K562 (cell line): ENCODE measurements around the gene CTSO. TPM values are rescaled to one million over a fixed set of nuclear protein-coding genes. Genes with fewer than 3 reads are reported as not detected.

Source experiments
- ATAC-seq: fragments of 200-7000 bp; cut with Tn5 transposase; 3 replicates; pipeline ENCODE4 v1.9.1; 2020; ENCODE audit warnings: moderate library complexity
- BruUV-seq: library from RNA; stranded (reverse); fragments of 400-500 nt; replicated peaks from 2 replicates; lab custom pipeline; 2021; lab: Mats Ljungman, UMichigan
- CTCF ChIA-PET: fragments of 300-600 bp; formaldehyde crosslinking; extraction: SDS; loops from one replicate; lab custom pipeline; 2021; ENCODE audit warnings: low intra/inter-chr PET ratio; lab: Yijun Ruan, JAX
- POLR2A ChIA-PET: fragments of 300-600, 350-650 bp; sonication (Branson Sonifier 250); formaldehyde crosslinking; extraction: SDS; loops from one replicate; lab custom pipeline; 2021; ENCODE audit warnings: antibody characterized with exemption, inconsistent platforms; lab: Yijun Ruan, JAX
- DNase-seq, 4 experiments: peaks; one replicate each; pipeline versions ENCODE4 v3.0.0 to v3.0.0-alpha.2; 2011 to 2018; ENCODE audit warnings: low spot score in 3 of 4, mixed read lengths in 3 of 4; ENCODE audit errors: extremely low read depth in 1 of 4
- FAIRE-seq: peaks from 2 replicates; lab custom pipeline; 2011; peaks lifted over from hg19 to GRCh38; lab: Jason Lieb, UNC
- H2AFZ ChIP-seq: 2 replicates; pipeline ENCODE4 v1.6.0; 2011; ENCODE audit warnings: low read depth, low read length, control low read depth, inconsistent platforms
- H3K27ac ChIP-seq: fragments of 200-600 bp; 3 replicates; pipeline ENCODE4 v1.8.0; 2011; ENCODE audit warnings: low read depth, mild to moderate bottlenecking, control low read depth, inconsistent platforms, low read length, moderate library complexity, mixed read lengths; ENCODE audit errors: extremely low read depth
- H3K27me3 ChIP-seq, 2 experiments: fragments of 300-600 bp in 1 of 2; 2 replicates in 1 of 2; 3 replicates in 1 of 2; pipeline versions ENCODE4 v1.6.0 to v1.8.0; 2011; ENCODE audit warnings: inconsistent platforms in 2 of 2, low read length in 2 of 2, mild to moderate bottlenecking in 1 of 2, mixed read lengths in 1 of 2, moderate library complexity in 1 of 2; ENCODE audit not compliant: control insufficient read depth in 2 of 2, insufficient read depth in 2 of 2
- H3K36me3 ChIP-seq: fragments of 300-600 bp; 3 replicates; pipeline ENCODE4 v1.8.0; 2011; ENCODE audit warnings: mild to moderate bottlenecking, low read length, inconsistent platforms; ENCODE audit not compliant: control insufficient read depth, insufficient read depth
- H3K4me1 ChIP-seq, 2 experiments: fragments of 200-600 bp in 1 of 2; replicated peaks in 1 of 2; 2 replicates in 1 of 2; 3 replicates in 1 of 2; pipeline versions ENCODE4 v1.5.1 to v1.8.0; 2011; ENCODE audit warnings: inconsistent platforms in 2 of 2, low read length in 2 of 2, mild to moderate bottlenecking in 1 of 2, mixed read lengths in 1 of 2, moderate library complexity in 1 of 2; ENCODE audit not compliant: control insufficient read depth in 2 of 2, insufficient read depth in 2 of 2
- H3K4me2 ChIP-seq: 2 replicates; pipeline ENCODE4 v1.6.1; 2011; ENCODE audit warnings: low read length, control low read depth, inconsistent platforms, mixed read lengths; ENCODE audit not compliant: insufficient read depth
- H3K4me3 ChIP-seq: fragments of 200-600 bp; sonication (generic), shearing (Covaris generic); 2 replicates; pipeline ENCODE4 v1.5.1; 2016; ENCODE audit warnings: control low read depth, inconsistent platforms
- H3K79me2 ChIP-seq: fragments of 200-600 bp; 3 replicates; pipeline ENCODE4 v1.8.0; 2011; ENCODE audit warnings: low read length, inconsistent platforms; ENCODE audit not compliant: control insufficient read depth, insufficient read depth
- H3K9ac ChIP-seq, 2 experiments: 2 replicates each; pipeline versions ENCODE4 v1.6.0 to v1.6.1; 2011; ENCODE audit warnings: low read depth in 2 of 2, low read length in 2 of 2, control low read depth in 1 of 2, inconsistent platforms in 1 of 2, mild to moderate bottlenecking in 1 of 2, mixed read lengths in 1 of 2; ENCODE audit not compliant: insufficient read depth in 1 of 2
- H3K9me1 ChIP-seq: one replicate; pipeline ENCODE4 v1.6.0; 2011; ENCODE audit warnings: inconsistent platforms, mild to moderate bottlenecking, low read length, moderate library complexity; ENCODE audit not compliant: control insufficient read depth, insufficient read depth
- H3K9me3 ChIP-seq: replicated peaks from 2 replicates; pipeline ENCODE4 v1.5.1; 2011; ENCODE audit warnings: low read depth, low read length, inconsistent platforms; ENCODE audit not compliant: control insufficient read depth, insufficient read depth
- H4K20me1 ChIP-seq: replicated peaks from 2 replicates; pipeline ENCODE4 v1.6.1; 2011; ENCODE audit warnings: low read length, inconsistent platforms, mixed read lengths; ENCODE audit not compliant: control insufficient read depth, insufficient read depth
- CBFA2T3 ChIP-seq: fragments of 450-650 bp; IDR thresholded peaks from 2 replicates; pipeline ENCODE4 v1.6.1; 2017
- CBX1 ChIP-seq: sonication (generic); IDR thresholded peaks from 2 replicates; pipeline ENCODE4 v1.6.1; 2016; ENCODE audit warnings: antibody characterized with exemption, low read depth, mild to moderate bottlenecking
- CCAR2 ChIP-seq: fragments of 200-400 bp; formaldehyde crosslinking; IDR thresholded peaks from 2 replicates; pipeline ENCODE4 v1.6.1; 2017; ENCODE audit warnings: mild to moderate bottlenecking, low read depth, low read length
- ELF1 ChIP-seq: fragments of 200-800 bp; sonication (Bioruptor generic); IDR thresholded peaks from 2 replicates; pipeline ENCODE4 v1.6.1; 2016; ENCODE audit warnings: missing genetic modification characterization, missing compliant biosample characterization
- GABPA ChIP-seq: fragments of 200-800 bp; sonication (Bioruptor generic); conservative IDR thresholded peaks from 2 replicates; pipeline ENCODE4 v1.6.1; 2016; ENCODE audit warnings: low read depth, missing genetic modification characterization, missing compliant biosample characterization
- HCFC1 ChIP-seq: IDR thresholded peaks from 2 replicates; pipeline ENCODE4 v1.6.1; 2012; ENCODE audit warnings: low read depth, low read length, improper control_type of control experiment
- LARP7 ChIP-seq: fragments of 450-650 bp; IDR thresholded peaks from 2 replicates; pipeline ENCODE4 v1.6.1; 2016
- MIER1 ChIP-seq: fragments of 450-650 bp; IDR thresholded peaks from 2 replicates; pipeline ENCODE4 v1.6.1; 2016; ENCODE audit warnings: antibody characterized with exemption, mild to moderate bottlenecking, low read depth
- NFATC3 ChIP-seq: fragments of 450-650 bp; IDR thresholded peaks from 2 replicates; pipeline ENCODE4 v1.6.1; 2017; ENCODE audit warnings: mild to moderate bottlenecking
- POLR2G ChIP-seq: fragments of 200-400 bp; formaldehyde crosslinking; IDR thresholded peaks from 2 replicates; pipeline ENCODE4 v1.6.1; 2017; ENCODE audit warnings: low read depth, mild to moderate bottlenecking, antibody characterized with exemption, low read length, moderate library complexity
- RBBP5 ChIP-seq: fragments of 200-600 bp; sonication (generic); IDR thresholded peaks from 2 replicates; pipeline ENCODE4 v1.6.1; 2012; ENCODE audit warnings: borderline replicate concordance, mild to moderate bottlenecking, low read length, control low read depth, inconsistent platforms; ENCODE audit not compliant: insufficient read depth, poor library complexity, severe bottlenecking
- RFX1 ChIP-seq: fragments of 450-650 bp; IDR thresholded peaks from 2 replicates; pipeline ENCODE4 v1.6.1; 2016; ENCODE audit warnings: mild to moderate bottlenecking, moderate library complexity
- SPI1 ChIP-seq: IDR thresholded peaks from 2 replicates; pipeline ENCODE4 v1.6.1; 2011; ENCODE audit warnings: low read depth, low read length, control low read depth, borderline replicate concordance
- STAT6 ChIP-seq: sonication (generic); formaldehyde crosslinking; IDR thresholded peaks from 2 replicates; pipeline ENCODE4 v1.8.1; 2023; ENCODE audit warnings: mild to moderate bottlenecking, missing genetic modification reagents
- ZBTB8A ChIP-seq: fragments of 450-650 bp; IDR thresholded peaks from 2 replicates; pipeline ENCODE4 v1.6.1; 2018; ENCODE audit warnings: mild to moderate bottlenecking, moderate library complexity; ENCODE audit not compliant: partially characterized antibody
- ZNF239 ChIP-seq: fragments of 250-450 bp; sonication (Bioruptor Pico); IDR thresholded peaks from 2 replicates; pipeline ENCODE4 v1.4.0; 2020; ENCODE audit warnings: mild to moderate bottlenecking
- ZNF395 ChIP-seq: fragments of 200-800 bp; sonication (Bioruptor generic); IDR thresholded peaks from 2 replicates; pipeline ENCODE4 v1.6.1; 2017; ENCODE audit warnings: missing genetic modification characterization, missing compliant biosample characterization
- ZNF584 ChIP-seq: fragments of 200-800 bp; sonication (Bioruptor generic); IDR thresholded peaks from 2 replicates; pipeline ENCODE4 v1.6.1; 2016; ENCODE audit warnings: low read depth, mild to moderate bottlenecking, missing genetic modification characterization, missing compliant biosample characterization
- WGBS: fragments of 100-300 bp; shearing (Covaris generic); methylation state at CpG from one replicate; pipeline ENCODE4 v1.1.6; 2016; ENCODE audit warnings: low coverage, mixed read lengths; ENCODE audit not compliant: insufficient coverage; ENCODE audit errors: missing lambda C conversion rate; 5-methylcytosine and 5-hydroxymethylcytosine counted together
- in situ Hi-C: fragments of 300-500 bp; cut with MboI; formaldehyde crosslinking; loops from 4 replicates; pipeline ENCODE4 v1.15.0; 2018; ENCODE audit warnings: inconsistent platforms, mixed read lengths
- intact Hi-C: fragments of 100-400 bp; cut with micrococcal nuclease; formaldehyde crosslinking; loops from 2 replicates; pipeline ENCODE4 v1.14.2; 2022
- polyA plus RNA-seq, 8 experiments: library from polyadenylated mRNA; depleted of rRNA in 4 of 8; stranded (reverse) in 5 of 8; unstranded in 3 of 8; fragments of >200 nt; fragmentation: Nextera tagmentation in 2 of 8; fragmentation: Illumina TruSeq in 1 of 8; extraction: Ambion mirVana in 2 of 8; extraction: Trizol in 1 of 8; gene quantifications; 2 replicates each; pipeline versions ENCODE4 v1.2.1 to v1.2.3, GENCODE V29; 2011 to 2014; ENCODE audit warnings: inconsistent platforms in 1 of 8, missing spikeins in 1 of 8
- total RNA-seq, 7 experiments: library from RNA; depleted of rRNA in 6 of 7; stranded (reverse); fragments of >200 nt in 6 of 7; fragmentation: Illumina TruSeq in 2 of 7; extraction: Trizol in 2 of 7; gene quantifications; 2 replicates each; pipeline versions ENCODE4 v1.2.1 to v1.2.3, GENCODE V29; 2011 to 2021; ENCODE audit warnings: low replicate concordance in 1 of 7

The CTSO gene
- total and polyA plus RNA-seq, 9 of the 15 experiments (the other 6 are each of a cell fraction or from before 2014, with no cell fraction given): 0.03 to 0.07 (median 0.04) TPM; not detected in 5

- ATAC-seq (no peak), FAIRE-seq (no peak), DNase-seq (no peak)
- H3K4me2 ChIP-seq: no peak overlapping the region
- H4K20me1 ChIP-seq: no peaks in the 10 kb centered on the region
- no peaks in the 10 kb centered on the region for H3K4me1 ChIP-seq
- ChIA-PET POLR2A (no interaction called here), CTCF (no interaction called here)
- no peaks in the 10 kb centered on the region for H3K9me1 ChIP-seq
- no peaks in the 10 kb centered on the region for H3K9me3 ChIP-seq
- 0% methylated on average over 3 of the region's 3 CpGs for WGBS
- no peak overlapping the region for H3K27ac ChIP-seq
- in situ Hi-C loops: no loop called here
- H3K4me3 ChIP-seq: no peak overlapping the region
- TF ChIP-seq ELF1 (tag) (no peak), RFX1 (no peak), ZNF584 (no peak), CBX1 (no peak), POLR2G (no peak), LARP7 (no peak), ZBTB8A (no peak), HCFC1 (no peak), ZNF395 (CRISPR knock-in tag) (no peak), STAT6 (CRISPR knock-in tag) (no peak), CBFA2T3 (no peak), GABPA (tag) (no peak), CCAR2 (no peak), RBBP5 (no peak), NFATC3 (no peak), SPI1 (no peak), ZNF239 (no peak), MIER1 (no peak)
- H3K9ac ChIP-seq: no peak overlapping the region
- no TSS peak for BruUV-seq
- no peak overlapping the region for H2AFZ ChIP-seq
- intact Hi-C loops: no loop called here
- H3K36me3 ChIP-seq: no peaks in the 10 kb centered on the region
- no peaks in the 10 kb centered on the region for H3K27me3 ChIP-seq
- no peaks in the 10 kb centered on the region for H3K79me2 ChIP-seq
Observed at GRCh38 chr4:155943605-155944291, 9.9 kb downstream of the CTSO start.
